Activated CD4-positive, alpha-beta memory T cell treated with anti-CD3 and anti-CD28 coated beads for 36 hours (primary cell): ENCODE data around the gene ENG. TPM values are rescaled to one million over a fixed set of nuclear protein-coding genes. Genes with fewer than 3 reads are reported as not detected.

Experiments
- CTCF ChIA-PET: fragments of 350-600 bp; sonication (Branson Sonifier 250); formaldehyde crosslinking; loops from one replicate; lab custom pipeline; 2021; ENCODE audit warnings: antibody characterized with exemption, inconsistent platforms; lab: Charles Lee
- POLR2A ChIA-PET: fragments of 350-600 bp; sonication (Branson Sonifier 250); formaldehyde crosslinking; loops from one replicate; lab custom pipeline; 2021; ENCODE audit warnings: antibody characterized with exemption; lab: Charles Lee
- DNase-seq: peaks from one replicate; pipeline ENCODE4 v3.0.0-alpha.2; 2020
- H3K27ac Mint-ChIP-seq: one replicate; pipeline ENCODE4 v1.8.0; 2021; ENCODE audit warnings: mixed read lengths
- H3K27me3 Mint-ChIP-seq: one replicate; pipeline ENCODE4 v1.8.0; 2021; ENCODE audit warnings: mixed read lengths
- H3K36me3 Mint-ChIP-seq: one replicate; pipeline ENCODE4 v1.8.0; 2021; ENCODE audit warnings: mixed read lengths
- H3K4me1 Mint-ChIP-seq: one replicate; pipeline ENCODE4 v1.8.0; 2021; ENCODE audit warnings: low read depth, mixed read lengths
- H3K4me3 Mint-ChIP-seq: one replicate; pipeline ENCODE4 v1.8.0; 2021; ENCODE audit warnings: mild to moderate bottlenecking, mixed read lengths
- H3K9me3 Mint-ChIP-seq: one replicate; pipeline ENCODE4 v1.8.0; 2021; ENCODE audit warnings: mixed read lengths
- intact Hi-C: fragments of 100-400 bp; cut with micrococcal nuclease; formaldehyde crosslinking; loops from one replicate; pipeline ENCODE4 v1.15.1; 2023
- total RNA-seq, 2 experiments: library from RNA; stranded (reverse); gene quantifications; one replicate each; pipeline ENCODE4 v1.2.3, GENCODE V29; 2021

Gene ENG
- total RNA-seq, 2 experiments from 2014 or later: 12.0 to 12.2 TPM

DNA sequence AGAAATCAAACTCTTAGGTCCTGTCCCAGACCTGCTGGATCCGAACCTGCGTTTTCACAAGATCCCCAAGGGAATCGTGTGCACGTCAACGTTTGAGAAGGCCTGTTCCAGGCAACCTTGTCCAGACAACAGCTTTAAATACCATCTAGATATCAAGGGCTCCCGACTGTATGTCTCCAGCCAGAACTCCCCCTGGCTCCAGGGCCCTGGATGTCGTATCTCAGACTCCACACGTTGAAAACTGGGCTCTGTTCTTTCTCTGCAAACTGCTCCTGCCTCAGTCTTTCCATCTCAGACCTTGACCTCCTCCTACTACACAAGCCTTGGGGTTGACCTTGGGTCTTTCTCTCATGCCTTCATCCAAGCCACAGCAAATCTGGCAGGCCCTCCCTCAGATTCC, 5.8 kb upstream of the ENG start:
- DNase-seq: no peak
- Mint-ChIP-seq H3K36me3 (no peaks in the 10 kb centered on the region), H3K4me1 (peaks cover 34% of the 10 kb centered on the region), H3K4me3 (no peak overlapping the region), H3K27me3 (no peaks in the 10 kb centered on the region), H3K27ac (no peak overlapping the region), H3K9me3 (no peaks in the 10 kb centered on the region)
- POLR2A ChIA-PET: no interaction called here
- intact Hi-C loops: no loop called here
- CTCF ChIA-PET: interaction anchor here (3.3 kb wide), 1 partner anchor 10 kb away, joined by 20 read pairs; no protein-coding TSS in a partner anchor

DNA sequence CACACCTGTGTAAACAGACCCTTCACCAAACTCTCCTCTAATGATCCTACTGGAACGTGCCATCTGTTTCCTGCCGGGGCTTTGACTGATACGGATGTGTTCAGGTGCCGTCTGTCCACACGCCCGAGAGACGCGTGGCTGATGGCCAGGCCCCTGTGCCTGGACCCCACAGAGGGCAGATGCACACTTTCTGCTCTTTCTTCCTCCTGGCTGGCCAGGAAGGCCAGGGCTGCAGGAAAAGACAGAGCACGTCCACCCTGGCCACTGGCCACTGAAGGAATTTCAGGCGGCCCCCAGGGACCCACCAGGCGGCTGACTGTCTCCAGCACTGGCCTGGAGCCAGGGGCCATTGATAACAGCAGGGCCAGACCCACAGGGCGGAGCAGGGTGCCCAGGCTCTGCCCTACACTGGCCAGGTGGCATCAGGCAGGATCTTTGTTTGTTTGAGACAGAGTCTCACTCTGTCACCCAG, 3.6 kb upstream of the ENG start:
- CTCF ChIA-PET: no interaction called here

DNA sequence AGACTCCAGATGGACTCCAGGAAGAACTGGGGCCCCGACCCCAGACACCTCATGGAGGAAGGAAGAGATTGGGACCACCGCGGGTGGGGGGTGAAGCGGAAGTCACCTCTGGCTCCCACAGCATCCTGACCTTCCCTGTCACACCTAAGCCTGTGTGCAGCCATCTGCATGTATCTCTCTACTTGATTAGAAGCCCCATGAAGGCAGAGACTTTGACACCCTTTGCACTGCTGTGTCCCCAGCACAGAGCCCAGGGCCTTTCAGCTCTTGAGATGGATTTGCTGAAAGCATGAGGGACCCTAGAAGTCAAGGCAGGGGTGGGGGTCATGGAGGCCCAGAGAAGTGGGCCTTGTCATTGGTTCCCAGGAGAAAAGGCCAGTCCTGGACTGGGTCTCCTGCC, 2.8 kb upstream of the ENG start:
- H3K9me3 Mint-ChIP-seq: no peaks in the 10 kb centered on the region
- intact Hi-C loops: no loop called here

More for the DNA sequence above, 3.6 kb upstream of the ENG start:
- Mint-ChIP-seq H3K27me3 (no peaks in the 10 kb centered on the region), H3K9me3 (no peaks in the 10 kb centered on the region), H3K27ac (no peak overlapping the region), H3K4me1 (peaks cover 32% of the 10 kb centered on the region), H3K4me3 (no peak overlapping the region), H3K36me3 (no peaks in the 10 kb centered on the region)
- DNase-seq: no peak
- POLR2A ChIA-PET: no interaction called here
- intact Hi-C loops: no loop called here

DNA sequence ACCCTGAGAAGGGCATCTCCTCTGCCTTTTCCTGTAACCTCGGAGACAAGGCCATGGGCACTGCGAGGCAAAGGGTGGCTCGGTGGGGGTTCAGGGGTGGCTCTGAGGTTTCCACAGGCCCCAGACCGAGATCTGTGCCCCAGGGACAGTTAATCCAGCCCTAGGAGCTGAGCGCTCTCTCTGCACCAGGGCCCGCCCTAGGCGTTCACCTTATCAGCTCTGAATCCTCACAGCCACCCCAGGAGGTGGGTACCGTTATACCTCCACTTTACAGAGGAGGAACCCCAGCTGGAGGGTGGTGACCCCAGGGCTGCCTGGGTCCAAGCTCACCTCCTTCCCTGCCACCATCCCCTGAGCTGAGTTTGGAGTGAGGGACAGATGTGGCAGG, 2.3 kb upstream of the ENG start:
- H3K36me3 Mint-ChIP-seq: peaks cover 2% of the 10 kb centered on the region
- ChIA-PET POLR2A (interaction anchor here (0.6 kb wide), 1 partner anchor 1482 kb away, joined by 3 read pairs; no protein-coding TSS in a partner anchor), CTCF (interaction anchor here (1.0 kb wide), 1 partner anchor 122 kb away, joined by 4 read pairs; no protein-coding TSS in a partner anchor)
- H3K27ac Mint-ChIP-seq: no peak overlapping the region
- no peak overlapping the region for H3K4me3 Mint-ChIP-seq
- intact Hi-C loops: no loop called here
- DNase-seq: no peak
- H3K27me3 Mint-ChIP-seq: no peaks in the 10 kb centered on the region
- H3K9me3 Mint-ChIP-seq: no peaks in the 10 kb centered on the region
- H3K4me1 Mint-ChIP-seq: peaks cover 29% of the 10 kb centered on the region

More for the DNA sequence above, 2.8 kb upstream of the ENG start:
- Mint-ChIP-seq H3K27me3 (no peaks in the 10 kb centered on the region), H3K4me3 (no peak overlapping the region), H3K36me3 (no peaks in the 10 kb centered on the region), H3K27ac (no peak overlapping the region), H3K4me1 (peaks cover 31% of the 10 kb centered on the region)
- POLR2A ChIA-PET: interaction anchor here (0.6 kb wide), 1 partner anchor 1481 kb away, joined by 3 read pairs; no protein-coding TSS in a partner anchor
- CTCF ChIA-PET: interaction anchor here (1.0 kb wide), 1 partner anchor 123 kb away, joined by 4 read pairs; no protein-coding TSS in a partner anchor
- no peak for DNase-seq

DNA sequence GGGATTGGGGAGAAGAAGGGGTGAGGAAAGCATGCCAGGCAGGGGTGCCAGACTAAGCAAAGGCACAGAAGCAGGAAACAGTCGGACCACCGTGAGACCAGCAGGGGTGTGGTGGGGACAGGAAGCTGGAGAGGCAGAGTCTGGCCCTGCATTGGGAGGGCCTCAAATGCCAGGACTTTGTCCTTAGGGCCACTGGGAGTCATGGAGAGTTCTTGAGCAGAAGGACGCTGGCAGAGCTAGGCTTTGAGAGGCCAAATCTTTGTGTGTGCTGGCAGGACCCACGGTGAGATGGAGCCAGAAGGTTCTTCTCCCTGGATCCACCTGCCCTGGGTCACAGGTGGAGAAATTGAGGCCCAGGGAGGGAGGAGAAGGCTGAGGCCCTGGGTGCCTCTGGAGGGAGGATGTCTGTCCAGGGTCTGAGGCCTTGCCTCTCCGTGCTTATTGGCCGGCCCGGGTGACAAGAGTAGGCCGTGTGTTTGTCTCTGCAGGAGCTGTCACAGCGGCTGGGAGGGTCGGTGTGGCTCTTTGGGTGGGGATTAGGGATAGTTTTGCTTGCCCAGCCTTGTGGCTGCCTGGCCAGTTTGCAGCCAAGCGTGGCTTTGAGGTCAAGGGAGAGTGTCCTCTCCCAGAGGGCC, 1.8 kb upstream of the ENG start:
- Mint-ChIP-seq H3K9me3 (no peaks in the 10 kb centered on the region), H3K4me1 (peaks cover 25% of the 10 kb centered on the region), H3K4me3 (no peak overlapping the region), H3K27me3 (no peaks in the 10 kb centered on the region), H3K36me3 (peaks cover 2% of the 10 kb centered on the region), H3K27ac (no peak overlapping the region)
- ChIA-PET CTCF (interaction anchor here (1.8 to 2.2 kb wide), 2 partner anchors 14 to 121 kb away, joined by 8 to 10 read pairs; partner anchors contain the start of gene TOR2A), POLR2A (interaction anchor here (1.0 kb wide), 1 partner anchor 13 kb away, joined by 4 read pairs; no protein-coding TSS in a partner anchor)
- intact Hi-C loops: no loop called here
- no peak for DNase-seq

DNA sequence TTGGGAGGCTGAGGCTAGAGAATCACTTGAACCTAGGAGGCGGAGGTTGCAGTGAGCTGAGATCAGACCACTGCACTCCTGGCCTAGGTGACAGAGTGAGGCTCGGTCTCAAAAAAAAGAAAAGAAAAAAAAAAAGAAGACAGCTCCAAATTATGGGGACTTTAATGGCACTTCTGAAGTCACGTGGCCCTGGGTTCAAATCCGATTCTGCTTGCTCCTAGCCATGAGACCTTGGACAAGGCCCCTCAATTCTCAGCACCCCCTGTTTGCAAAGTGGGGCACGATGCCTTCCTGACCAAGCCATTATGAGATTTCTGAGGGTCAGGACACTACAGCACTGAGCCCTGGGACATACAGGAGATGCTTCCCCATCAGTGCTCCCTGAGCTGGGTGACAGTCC, 1.1 kb upstream of the ENG start:
- intact Hi-C loops: no loop called here
- Mint-ChIP-seq H3K9me3 (peaks cover 2% of the 10 kb centered on the region), H3K4me3 (no peak overlapping the region), H3K36me3 (peaks cover 5% of the 10 kb centered on the region), H3K27me3 (no peaks in the 10 kb centered on the region), H3K4me1 (peaks cover 21% of the 10 kb centered on the region), H3K27ac (peak overlapping the region; percentile 49)
- DNase-seq: no peak
- ChIA-PET POLR2A (interaction anchor here (1.0 kb wide), 2 partner anchors 14 to 31 kb away, joined by 3 to 4 read pairs; no protein-coding TSS in a partner anchor), CTCF (interaction anchor here (0.5 to 2.2 kb wide), 4 partner anchors 14 to 121 kb away, joined by 3 to 10 read pairs (median 6); partner anchors contain the start of gene TOR2A)

DNA sequence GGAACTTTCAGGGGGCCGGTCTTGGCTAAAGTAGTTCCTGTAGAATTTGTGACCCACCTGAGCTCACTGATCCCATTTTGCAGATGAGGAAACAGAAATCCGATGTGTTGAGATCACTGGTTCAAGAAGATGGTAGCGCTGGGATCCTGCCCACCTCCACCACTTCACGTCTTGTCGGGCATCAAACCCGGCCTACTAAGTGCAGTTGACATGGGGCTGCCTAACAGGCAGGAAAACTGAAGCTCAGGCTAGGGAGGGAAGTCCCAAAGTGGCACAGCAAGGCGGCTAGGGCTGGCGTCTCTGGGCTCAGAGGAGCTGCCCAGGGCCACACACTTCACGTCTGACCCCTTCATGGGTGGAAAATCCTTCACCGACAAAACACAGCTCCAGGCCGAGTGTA, 502 bp upstream of the ENG start:
- POLR2A ChIA-PET: interaction anchor here (1.0 kb wide), 2 partner anchors 14 to 31 kb away, joined by 3 to 4 read pairs; no protein-coding TSS in a partner anchor
- CTCF ChIA-PET: interaction anchor here (0.5 to 2.2 kb wide), 5 partner anchors 15 to 272 kb away, joined by 3 to 10 read pairs (median 4); partner anchors contain the start of gene TOR2A
- peak overlapping the region; percentile 13 for H3K27ac Mint-ChIP-seq
- intact Hi-C loops: no loop called here
- H3K36me3 Mint-ChIP-seq: peaks cover 8% of the 10 kb centered on the region
- no peak overlapping the region for H3K4me3 Mint-ChIP-seq
- H3K4me1 Mint-ChIP-seq: peaks cover 21% of the 10 kb centered on the region
- H3K27me3 Mint-ChIP-seq: no peaks in the 10 kb centered on the region
- DNase-seq: no peak
- H3K9me3 Mint-ChIP-seq: peaks cover 6% of the 10 kb centered on the region

DNA sequence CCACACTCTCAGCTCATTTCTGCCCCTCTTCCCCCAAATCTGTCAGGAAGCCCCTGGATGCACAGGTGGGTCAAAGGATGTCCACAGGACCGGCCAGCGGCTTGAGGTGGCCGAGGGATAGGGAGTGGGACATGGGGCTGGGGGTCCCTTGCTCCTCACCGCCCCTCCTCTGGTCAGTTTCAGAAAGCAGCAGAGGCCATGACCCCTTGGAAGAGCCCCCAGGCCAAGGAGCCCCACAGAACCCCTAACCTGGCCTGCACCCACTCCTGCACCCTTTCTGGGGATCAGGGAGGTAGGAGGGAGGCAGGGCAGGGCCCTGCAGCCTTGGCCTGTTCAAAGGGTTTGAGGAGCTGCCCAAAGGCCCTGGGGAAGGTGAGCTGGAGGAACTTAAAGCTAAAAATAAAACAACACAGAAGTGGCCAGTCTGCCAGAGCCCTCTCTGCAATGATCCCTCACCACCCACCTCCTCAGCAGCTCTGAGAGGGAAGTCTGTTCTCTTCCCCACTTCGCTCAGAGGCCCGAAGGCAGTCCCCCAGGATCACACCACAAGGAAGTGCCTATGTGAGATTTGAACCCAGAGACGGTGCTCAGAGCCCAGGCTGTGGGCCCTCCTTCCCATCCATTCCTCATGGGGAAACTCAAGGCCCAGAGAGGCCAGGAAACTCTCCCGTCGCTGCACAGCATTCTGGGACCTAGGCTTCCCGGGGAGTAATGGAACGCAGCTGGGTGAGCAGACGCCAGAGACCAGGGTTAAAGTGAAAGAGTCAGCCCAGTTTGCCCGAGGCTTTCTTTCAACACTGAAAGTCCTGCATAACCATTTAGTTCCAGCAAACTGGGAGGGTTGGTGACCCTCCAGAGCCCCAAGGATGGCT, 910 bp downstream of the ENG start:
- intact Hi-C loops: no loop called here
- no peak for DNase-seq
- Mint-ChIP-seq H3K4me1 (peaks cover 21% of the 10 kb centered on the region), H3K27ac (peak overlapping the region; percentile 79), H3K27me3 (no peaks in the 10 kb centered on the region), H3K36me3 (peaks cover 18% of the 10 kb centered on the region), H3K9me3 (peaks cover 20% of the 10 kb centered on the region), H3K4me3 (peak overlapping the region; percentile 84)
- POLR2A ChIA-PET: interaction anchor here (0.7 to 0.9 kb wide), 2 partner anchors 11 to 50 kb away, joined by 3 read pairs; no protein-coding TSS in a partner anchor
- CTCF ChIA-PET: interaction anchor here (0.7 to 2.3 kb wide), 6 partner anchors 11 to 119 kb away, joined by 3 to 11 read pairs (median 6); partner anchors contain the start of gene TOR2A

DNA sequence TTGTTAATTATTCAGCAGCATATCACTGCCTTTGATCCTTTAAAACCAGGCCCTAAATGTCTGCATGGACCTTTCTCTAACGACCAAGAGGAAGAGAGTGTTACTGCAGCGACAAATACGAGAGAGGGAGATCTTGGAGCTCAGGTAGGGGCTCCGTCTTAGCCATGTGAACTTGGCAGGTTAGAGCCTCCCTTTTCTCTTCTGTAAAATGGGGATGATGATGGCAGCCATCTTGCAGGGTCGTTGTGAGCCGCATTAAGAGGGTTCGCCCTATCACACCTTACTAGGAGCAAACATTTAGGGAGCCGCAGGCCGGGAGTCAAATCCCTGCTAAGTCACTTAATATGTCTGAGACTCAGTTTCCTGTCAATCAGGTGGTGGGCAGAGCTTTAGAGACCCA, 1.6 kb downstream of the ENG start:
- ChIA-PET CTCF (interaction anchor here (0.8 to 2.3 kb wide), 3 partner anchors 9 to 118 kb away, joined by 5 to 11 read pairs (median 9); partner anchors contain the start of gene TOR2A), POLR2A (interaction anchor here (0.9 kb wide), 1 partner anchor 12 kb away, joined by 3 read pairs; no protein-coding TSS in a partner anchor)
- peaks cover 21% of the 10 kb centered on the region for H3K4me1 Mint-ChIP-seq
- peak overlapping the region; percentile 46 for H3K4me3 Mint-ChIP-seq
- H3K36me3 Mint-ChIP-seq: peaks cover 21% of the 10 kb centered on the region
- intact Hi-C loops: no loop called here
- peaks cover 24% of the 10 kb centered on the region for H3K9me3 Mint-ChIP-seq
- no peaks in the 10 kb centered on the region for H3K27me3 Mint-ChIP-seq
- H3K27ac Mint-ChIP-seq: no peak overlapping the region
- DNase-seq: no peak

DNA sequence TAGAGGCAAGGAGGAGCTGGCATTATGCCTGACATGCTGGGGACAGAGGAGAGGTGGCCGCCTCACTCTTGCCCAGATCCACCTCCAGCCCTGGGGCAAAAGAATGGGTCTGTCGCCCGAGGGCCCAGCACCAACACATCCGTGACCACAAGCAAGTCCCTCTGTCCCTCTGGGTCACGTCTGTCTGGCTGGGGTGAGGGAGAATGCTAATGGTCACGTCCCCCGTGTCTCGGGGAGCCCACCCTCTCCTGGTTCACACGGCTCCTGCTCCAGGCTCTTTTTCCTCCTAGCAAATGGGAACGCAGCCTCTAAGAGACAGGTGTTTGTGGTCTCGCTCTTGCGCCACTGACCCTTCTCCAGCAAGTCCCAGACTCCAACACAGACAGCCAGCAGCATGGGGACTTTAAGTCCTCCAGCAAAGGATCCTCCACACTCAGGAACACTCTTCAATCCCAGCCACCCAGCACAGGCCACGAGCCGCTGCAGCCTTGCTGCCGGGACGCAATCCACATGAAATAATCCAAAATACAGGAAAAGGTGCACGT, 4.1 kb downstream of the ENG start:
- H3K27ac Mint-ChIP-seq: no peak overlapping the region
- POLR2A ChIA-PET: no interaction called here

DNA sequence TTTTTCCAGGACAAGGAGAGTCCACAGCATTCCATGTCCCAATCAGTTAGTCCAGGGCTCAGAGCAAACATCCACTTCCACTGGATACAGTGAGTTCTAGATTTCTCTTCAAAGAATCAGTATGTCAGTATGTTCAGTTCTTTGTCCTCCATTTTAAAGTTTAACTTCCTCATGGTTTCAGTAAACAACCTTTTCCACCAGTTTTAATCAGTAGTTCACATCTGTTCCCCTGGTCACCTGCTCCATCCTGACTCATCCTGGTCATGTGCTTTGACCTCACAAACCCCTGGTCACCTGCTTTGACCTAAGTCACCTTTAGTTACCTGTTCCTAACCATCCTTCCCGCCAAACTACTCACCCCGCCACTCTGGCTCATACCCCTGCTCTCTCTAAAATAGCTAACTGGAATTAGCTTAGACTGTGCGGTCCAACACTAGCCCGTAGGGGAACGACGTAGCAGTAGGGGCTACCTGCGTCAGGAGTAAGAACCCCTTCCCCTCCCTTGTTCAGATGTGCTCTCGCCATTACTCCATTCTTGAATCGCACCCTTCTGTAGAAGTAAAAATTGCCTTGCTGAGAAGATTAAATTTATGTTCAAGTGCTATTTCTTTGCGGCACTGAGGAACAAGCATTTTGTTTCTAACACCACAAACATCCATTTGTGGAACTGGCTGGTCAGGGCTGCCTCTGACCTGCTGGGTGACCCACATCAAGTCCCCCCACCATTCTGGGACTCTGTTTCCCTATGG, 5.5 kb downstream of the ENG start:
- H3K4me3 Mint-ChIP-seq: no peak overlapping the region
- no peak overlapping the region for H3K27ac Mint-ChIP-seq
- peaks cover 24% of the 10 kb centered on the region for H3K9me3 Mint-ChIP-seq
- H3K27me3 Mint-ChIP-seq: no peaks in the 10 kb centered on the region
- ChIA-PET CTCF (no interaction called here), POLR2A (no interaction called here)
- H3K4me1 Mint-ChIP-seq: peaks cover 15% of the 10 kb centered on the region
- DNase-seq: no peak
- peaks cover 21% of the 10 kb centered on the region for H3K36me3 Mint-ChIP-seq
- intact Hi-C loops: no loop called here

More for the DNA sequence above, 4.1 kb downstream of the ENG start:
- Mint-ChIP-seq H3K4me1 (peaks cover 15% of the 10 kb centered on the region), H3K27me3 (no peaks in the 10 kb centered on the region), H3K4me3 (no peak overlapping the region), H3K36me3 (peaks cover 21% of the 10 kb centered on the region), H3K9me3 (peaks cover 24% of the 10 kb centered on the region)
- CTCF ChIA-PET: interaction anchor here (0.7 kb wide), 1 partner anchor 8 kb away, joined by 5 read pairs; no protein-coding TSS in a partner anchor
- intact Hi-C loops: no loop called here
- DNase-seq: no peak
